K562 (cell line): ENCODE data around the gene DNAJC6. TPM values are rescaled to one million over a fixed set of nuclear protein-coding genes. Genes with fewer than 3 reads are reported as not detected.
A peak's percentile ranks its signal among the peaks of the same experiment; 100 is the strongest.

ENCODE experiments used
- CEBPG ChIP-seq, 3 experiments: fragments of 200-800 bp in 1 of 3; sonication (Bioruptor generic) in 1 of 3; sonication (generic) in 1 of 3; formaldehyde crosslinking in 1 of 3; IDR thresholded peaks in 2 of 3; conservative IDR thresholded peaks in 1 of 3; 2 replicates each; pipeline versions ENCODE4 v1.6.1 to v1.8.0; 2016 to 2022; ENCODE audit warnings: missing compliant biosample characterization in 2 of 3, missing genetic modification characterization in 2 of 3, mild to moderate bottlenecking in 1 of 3, missing genetic modification reagents in 1 of 3
- ELF4 ChIP-seq: fragments of 450-650 bp; formaldehyde crosslinking; IDR thresholded peaks from 2 replicates; pipeline ENCODE4 v1.4.0; 2022; ENCODE audit warnings: missing genetic modification characterization
- EP400 ChIP-seq: fragments of 450-650 bp; IDR thresholded peaks from 2 replicates; pipeline ENCODE4 v1.6.1; 2017; ENCODE audit warnings: antibody characterized with exemption, mild to moderate bottlenecking, moderate library complexity
- FUS ChIP-seq: fragments of 200-400 bp; formaldehyde crosslinking; optimal IDR thresholded peaks from 2 replicates; pipeline ENCODE3; 2017; ENCODE audit warnings: low read depth, low read length
- HES1 ChIP-seq: fragments of 450-650 bp; IDR thresholded peaks from 2 replicates; pipeline ENCODE4 v1.6.1; 2016; ENCODE audit warnings: low read depth, mild to moderate bottlenecking, moderate library complexity
- KDM1A ChIP-seq, 2 experiments: fragments of 450-650 bp; IDR thresholded peaks; 2 replicates each; pipeline ENCODE4 v1.6.1; 2016; ENCODE audit warnings: mild to moderate bottlenecking in 2 of 2
- KDM2B ChIP-seq: fragments of 250-450 bp; sonication (Bioruptor Pico); IDR thresholded peaks from 2 replicates; pipeline ENCODE4 v1.8.0; 2021; ENCODE audit warnings: mild to moderate bottlenecking, moderate library complexity
- MTA1 ChIP-seq: fragments of 450-650 bp; IDR thresholded peaks from 2 replicates; pipeline ENCODE4 v1.6.1; 2017; ENCODE audit warnings: borderline replicate concordance
- MXI1 ChIP-seq: IDR thresholded peaks from 2 replicates; pipeline ENCODE4 v1.6.1; 2011; ENCODE audit warnings: low read depth, mild to moderate bottlenecking, improper control_type of control experiment, low read length
- RBM14 ChIP-seq: fragments of 200-400 bp; formaldehyde crosslinking; IDR thresholded peaks from 2 replicates; pipeline ENCODE4 v1.6.1; 2018; ENCODE audit warnings: low read depth, mild to moderate bottlenecking, low read length, moderate library complexity, borderline replicate concordance; ENCODE audit not compliant: insufficient read depth
- RNF2 ChIP-seq: sonication (generic); IDR thresholded peaks from 2 replicates; pipeline ENCODE4 v1.6.1; 2016
- SMARCA4 ChIP-seq: fragments of 450-650 bp; IDR thresholded peaks from 2 replicates; pipeline ENCODE4 v1.6.1; 2016
- SREBF1 ChIP-seq: fragments of 150-350 bp; IDR thresholded peaks from 2 replicates; pipeline ENCODE4 v1.6.1; 2014; ENCODE audit warnings: antibody characterized with exemption, low read depth, low read length, borderline replicate concordance
- SREBF2 ChIP-seq: sonication (generic); formaldehyde crosslinking; IDR thresholded peaks from 2 replicates; pipeline ENCODE4 v1.4.0; 2020; ENCODE audit warnings: mild to moderate bottlenecking, missing genetic modification reagents
- TAF9B ChIP-seq: fragments of 450-650 bp; IDR thresholded peaks from 2 replicates; pipeline ENCODE4 v1.6.1; 2018; ENCODE audit warnings: mild to moderate bottlenecking; ENCODE audit not compliant: partially characterized antibody
- TCFL5 ChIP-seq: fragments of 250-450 bp; sonication (Bioruptor Pico); conservative IDR thresholded peaks from 2 replicates; pipeline ENCODE4 v1.6.1; 2021; ENCODE audit warnings: mild to moderate bottlenecking, moderate library complexity, matching md5 sums
- TEAD4 ChIP-seq, 2 experiments: sonication (generic) in 1 of 2; formaldehyde crosslinking in 1 of 2; IDR thresholded peaks; 2 replicates each; pipeline versions ENCODE4 v1.6.1 to v1.8.0; 2012 to 2022; ENCODE audit warnings: borderline replicate concordance in 1 of 2, inconsistent platforms in 1 of 2, low read length in 1 of 2, mild to moderate bottlenecking in 1 of 2, missing genetic modification reagents in 1 of 2
- ZNF197 ChIP-seq: fragments of 200-800 bp; sonication (Bioruptor generic); IDR thresholded peaks from 2 replicates; pipeline ENCODE4 v1.6.1; 2016; ENCODE audit warnings: low read depth, missing genetic modification characterization, missing compliant biosample characterization
- ZNF395 ChIP-seq: fragments of 200-800 bp; sonication (Bioruptor generic); IDR thresholded peaks from 2 replicates; pipeline ENCODE4 v1.6.1; 2017; ENCODE audit warnings: missing genetic modification characterization, missing compliant biosample characterization
- ZNF717 ChIP-seq: fragments of 250-450 bp; sonication (Bioruptor Pico); IDR thresholded peaks from 2 replicates; pipeline ENCODE4 v1.5.0; 2021
- polyA plus RNA-seq, 8 experiments: library from polyadenylated mRNA; depleted of rRNA in 4 of 8; stranded (reverse) in 5 of 8; unstranded in 3 of 8; fragments of >200 nt; fragmentation: Nextera tagmentation in 2 of 8; fragmentation: Illumina TruSeq in 1 of 8; extraction: Ambion mirVana in 2 of 8; extraction: Trizol in 1 of 8; gene quantifications; 2 replicates each; pipeline versions ENCODE4 v1.2.1 to v1.2.3, GENCODE V29; 2011 to 2014; ENCODE audit warnings: inconsistent platforms in 1 of 8, missing spikeins in 1 of 8
- total RNA-seq, 7 experiments: library from RNA; depleted of rRNA in 6 of 7; stranded (reverse); fragments of >200 nt in 6 of 7; fragmentation: Illumina TruSeq in 2 of 7; extraction: Trizol in 2 of 7; gene quantifications; 2 replicates each; pipeline versions ENCODE4 v1.2.1 to v1.2.3, GENCODE V29; 2011 to 2021; ENCODE audit warnings: low replicate concordance in 1 of 7
- TF ChIP-seq, protein P1 (sequence below), 2 experiments: IDR thresholded peaks; 2 replicates each; pipeline ENCODE4 v1.6.1; 2011; ENCODE audit warnings: borderline replicate concordance in 1 of 2, control low read depth in 1 of 2, low read depth in 1 of 2, low read length in 1 of 2, mild to moderate bottlenecking in 1 of 2, mixed read lengths in 1 of 2, moderate library complexity in 1 of 2; ENCODE audit not compliant: insufficient read depth in 1 of 2, insufficient read length in 1 of 2, poor library complexity in 1 of 2, severe bottlenecking in 1 of 2; ENCODE audit errors: extremely low read depth in 1 of 2

Gene DNAJC6
- total and polyA plus RNA-seq, 9 of the 15 experiments (the other 6 are each of a cell fraction or from before 2014, with no cell fraction given) = 6.7 to 78.7 (median 28.0) TPM

DNA sequence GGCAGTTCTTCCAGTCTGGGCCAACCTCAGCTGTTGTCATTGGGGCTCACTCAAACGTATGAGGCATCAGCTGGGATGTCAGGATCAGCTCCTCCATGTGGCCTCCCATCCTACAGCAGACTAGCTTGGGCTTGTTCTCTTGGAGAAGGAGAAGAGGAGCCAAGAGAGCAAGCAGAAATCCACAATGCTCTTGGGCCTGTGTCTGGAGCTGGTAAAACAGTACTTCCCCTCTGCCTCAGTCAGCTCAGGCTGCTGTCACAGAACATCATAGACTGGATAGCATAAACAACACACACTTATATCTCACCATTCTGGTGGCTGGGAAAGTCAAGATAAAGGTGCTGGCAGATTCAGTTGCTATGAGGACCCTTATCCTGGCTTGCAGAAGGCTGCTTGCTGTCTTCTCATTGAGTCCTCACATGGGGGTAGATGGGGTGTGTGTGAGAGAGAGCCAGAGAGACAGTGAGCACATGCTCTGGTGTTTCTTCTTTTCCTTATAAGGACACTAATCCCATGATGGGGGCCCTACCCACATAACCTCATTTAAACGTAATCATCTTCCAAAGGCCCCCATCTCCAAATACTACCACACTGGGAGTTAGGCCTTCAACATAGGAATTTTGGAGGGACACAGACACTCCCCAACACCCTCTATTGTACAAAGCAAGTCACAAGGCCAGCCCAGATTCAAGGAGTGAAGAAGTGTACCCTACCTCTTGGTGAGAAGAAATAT lies 16.3 kb upstream of the DNAJC6 start (continued):
- peak; percentile 83 for TF ChIP-seq HES1
- TF ChIP-seq ELF4 = peak; percentile 71; the same call in 1 of the 2 replicates
- peak; percentile 80; the same call in 1 of the 2 replicates for TF ChIP-seq MTA1
- no peak for TF ChIP-seq SREBF2 (CRISPR knock-in tag)
- no peak for TF ChIP-seq ZNF717 (CRISPR knock-in tag)
- peak; percentile 52; the same call in 1 of the 2 replicates for TF ChIP-seq KDM2B
- peak; percentile 55 for TF ChIP-seq TAF9B
- no peak for TF ChIP-seq FUS
- no peak for TF ChIP-seq SREBF1
- no peak; the same call in 1 of the 2 replicates for TF ChIP-seq TCFL5 (CRISPR knock-in tag)
- peak; percentile 94 to 95 for TF ChIP-seq KDM1A (IDR thresholded peaks at IDR 0.05)
- TF ChIP-seq SMARCA4 = peak; percentile 100
- TF ChIP-seq MXI1 = peak; percentile 92
- no peak for TF ChIP-seq RBM14
- peak; percentile 87; the same call in 1 of the 2 replicates for TF ChIP-seq ZNF197
- TF ChIP-seq EP400 = peak; percentile 94
- TF ChIP-seq CEBPG (CRISPR knock-in tag; IDR thresholded peaks at IDR 0.05) = no peak
- no peak for TF ChIP-seq CEBPG (tag; conservative IDR thresholded peaks at IDR 0.05 in 1 of 2, IDR thresholded peaks at IDR 0.05 in 1 of 2)
- TF ChIP-seq RNF2 = peak; percentile 99
- TF ChIP-seq, protein P1, sequence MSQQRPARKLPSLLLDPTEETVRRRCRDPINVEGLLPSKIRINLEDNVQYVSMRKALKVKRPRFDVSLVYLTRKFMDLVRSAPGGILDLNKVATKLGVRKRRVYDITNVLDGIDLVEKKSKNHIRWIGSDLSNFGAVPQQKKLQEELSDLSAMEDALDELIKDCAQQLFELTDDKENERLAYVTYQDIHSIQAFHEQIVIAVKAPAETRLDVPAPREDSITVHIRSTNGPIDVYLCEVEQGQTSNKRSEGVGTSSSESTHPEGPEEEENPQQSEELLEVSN (IDR thresholded peaks at IDR 0.05; ENCODE audit: borderline replicate concordance in 1 of 2, extremely low read depth in 1 of 2, insufficient read depth in 1 of 2, insufficient read length in 1 of 2, low read depth in 1 of 2, low read length in 1 of 2, poor library complexity in 1 of 2, severe bottlenecking in 1 of 2) = peak; percentile 41 to 42
- peak; percentile 100 for TF ChIP-seq TEAD4 (IDR thresholded peaks at IDR 0.05; ENCODE audit: low read length)
- no peak for TF ChIP-seq TEAD4 (CRISPR knock-in tag; IDR thresholded peaks at IDR 0.05; ENCODE audit: borderline replicate concordance)
- TF ChIP-seq ZNF395 = peak; percentile 98
